GM18951 (cell line): Measurements from ENCODE around the gene GID4.
"Not testable (repeated sequence)": the region's sequence is repeated elsewhere in the genome, so short reads cannot be mapped to it uniquely, and the experiment has no call there.

Experiments
- POLR2A ChIP-seq: IDR thresholded peaks from 4 replicates; pipeline ENCODE4 v1.6.1; 2011; ENCODE audit warnings: mild to moderate bottlenecking; ENCODE audit not compliant: insufficient read length, insufficient read depth; ENCODE audit errors: extremely low read depth
- in situ Hi-C: fragments of 300-500 bp; cut with MboI; formaldehyde crosslinking; loops from one replicate; pipeline ENCODE4 v1.12.0; 2022; ENCODE audit warnings: low sequenced_read_pairs, mixed read lengths, inconsistent platforms; ENCODE audit not compliant: unreplicated experiment

Gene GID4

GRCh38 chr17:18038861-18039534, at the start of gene GID4, which contains the start of gene ATPAF2:
Gene GID4 (plus strand): TSS chr17:18039408. CDS start chr17:18039465, 57 bp downstream.
Gene ATPAF2 (minus strand): TSS chr17:18039168. CDS start chr17:18039013, 155 bp downstream.
- in situ Hi-C loops: loop anchor here (25.0 kb wide), 1 partner anchor 152 kb away; no protein-coding TSS in a partner anchor

GRCh38 chr17:17989618-17990017, 49.6 kb upstream of the GID4 start:
- in situ Hi-C loops: no loop called here
- no peak for TF ChIP-seq POLR2A

More at GRCh38 chr17:18038861-18039534, at the start of gene GID4, which contains the start of gene ATPAF2:
- TF ChIP-seq POLR2A: peak; percentile 68

- no peak for TF ChIP-seq POLR2A
- in situ Hi-C loops: no loop called here
These were observed 48.9 kb upstream of the GID4 start for GRCh38 chr17:17990282-17990681.

- in situ Hi-C loops: no loop called here
- no peak for TF ChIP-seq POLR2A
These were observed 45.8 kb upstream of the GID4 start for GRCh38 chr17:17993366-17993765.

GRCh38 chr17:17993852-17994251, 45.4 kb upstream of the GID4 start:
- in situ Hi-C loops: no loop called here
- TF ChIP-seq POLR2A: no peak

GRCh38 chr17:17994271-17995069, 44.7 kb upstream of the GID4 start:
- in situ Hi-C loops: no loop called here
- TF ChIP-seq POLR2A: no peak

GRCh38 chr17:17995887-17996286, 43.3 kb upstream of the GID4 start:
- in situ Hi-C loops: not testable (repeated sequence)

- TF ChIP-seq POLR2A: no peak
- in situ Hi-C loops: no loop called here
These were observed 40.3 kb upstream of the GID4 start for GRCh38 chr17:17998934-17999333.

- in situ Hi-C loops: no loop called here
- no peak for TF ChIP-seq POLR2A
These were observed 39.7 kb upstream of the GID4 start for GRCh38 chr17:17999364-18000029.

- in situ Hi-C loops: no loop called here
- TF ChIP-seq POLR2A: no peak
These were observed 39.2 kb upstream of the GID4 start for GRCh38 chr17:18000030-18000408.

GRCh38 chr17:18002171-18002570, 37.0 kb upstream of the GID4 start:
- no peak for TF ChIP-seq POLR2A
- in situ Hi-C loops: no loop called here

GRCh38 chr17:18004345-18004744, 34.9 kb upstream of the GID4 start:
- in situ Hi-C loops: no loop called here
- TF ChIP-seq POLR2A: no peak

- in situ Hi-C loops: no loop called here
These were observed 34.3 kb upstream of the GID4 start for GRCh38 chr17:18004884-18005305.

More at GRCh38 chr17:18004884-18005305, 34.3 kb upstream of the GID4 start:
- TF ChIP-seq POLR2A: no peak
